Lung (tissue), 12 donors: ENCODE data around the gene CUEDC2. TPM values are rescaled to one million over a fixed set of nuclear protein-coding genes. Genes with fewer than 3 reads are reported as not detected.

ENCODE experiments used
- ATAC-seq: fragments of 200-7000 bp; cut with Tn5 transposase; one replicate; pipeline ENCODE4 v1.9.1; 2020; ENCODE audit warnings: moderate number of reproducible peaks; ENCODE audit not compliant: insufficient read depth, low FRiP score
- DNase-seq, 3 donors: peaks; one replicate each; pipeline ENCODE4 v3.0.0-alpha.2; 2013 to 2017
- H3K27ac ChIP-seq, 2 donors: one replicate each; pipeline ENCODE4 v1.5.1; 2013; ENCODE audit warnings: mild to moderate bottlenecking in 2 of 2, moderate library complexity in 2 of 2, control low read depth in 1 of 2, inconsistent platforms in 1 of 2, low read depth in 1 of 2, low read length in 1 of 2
- H3K27me3 ChIP-seq, 3 donors: one replicate each; pipeline ENCODE4 v1.5.1; 2013; ENCODE audit warnings: low read length in 2 of 3; ENCODE audit not compliant: control insufficient read depth in 3 of 3, insufficient read depth in 3 of 3
- H3K36me3 ChIP-seq, 4 donors: one replicate each; pipeline ENCODE4 v1.5.1; 2013; ENCODE audit warnings: low read length in 4 of 4, mild to moderate bottlenecking in 1 of 4, moderate library complexity in 1 of 4; ENCODE audit not compliant: control insufficient read depth in 4 of 4, insufficient read depth in 4 of 4
- H3K4me1 ChIP-seq, 5 donors: one replicate each; pipeline ENCODE4 v1.5.1; 2013; ENCODE audit warnings: low read length in 5 of 5, mild to moderate bottlenecking in 2 of 5, moderate library complexity in 1 of 5; ENCODE audit not compliant: control insufficient read depth in 5 of 5, insufficient read depth in 5 of 5
- H3K4me3 ChIP-seq: one replicate; pipeline ENCODE4 v1.5.1; 2013; ENCODE audit warnings: mild to moderate bottlenecking, control low read depth, moderate library complexity
- H3K9ac ChIP-seq, 2 donors: one replicate each; pipeline ENCODE4 v1.5.1; 2013; ENCODE audit warnings: low read length in 2 of 2, control low read depth in 1 of 2; ENCODE audit not compliant: insufficient read depth in 1 of 2
- H3K9me3 ChIP-seq, 4 donors: one replicate each; pipeline ENCODE4 v1.5.1; 2013; ENCODE audit warnings: low read length in 3 of 4, mild to moderate bottlenecking in 1 of 4, moderate library complexity in 1 of 4; ENCODE audit not compliant: control insufficient read depth in 4 of 4, insufficient read depth in 3 of 4
- CTCF ChIP-seq: IDR thresholded peaks from 2 replicates; pipeline ENCODE4 v1.5.1; 2012; ENCODE audit warnings: mild to moderate bottlenecking; ENCODE audit errors: control extremely low read depth, extremely low read depth
- whole genome bisulfite sequencing, 2 donors: extraction: QIAGEN DNeasy Blood & Tissue Kit; methylation state at CpG; one replicate each; pipeline ENCODE4 v1.1.7; 2013; 5-methylcytosine and 5-hydroxymethylcytosine counted together
- polyA plus RNA-seq, 2 donors: library from polyadenylated mRNA; stranded (reverse); fragments of 200-250 nt; gene quantifications; one replicate each; pipeline ENCODE4 v1.2.1, GENCODE V29; 2013
- total RNA-seq, 2 donors: library from RNA; depleted of rRNA in 1 of 2; stranded (reverse); fragments of >200 nt in 1 of 2; gene quantifications; one replicate each; pipeline ENCODE4 v1.2.1, GENCODE V29; 2014 to 2021
- donor health status: control.
- donor health status: control.
- donor health status: Bipolar disorder and iron deficiency.
- donor health status: healthy.
- donor health status: DM: yes; HTN: yes; CAD: no.

The CUEDC2 gene
- total and polyA plus RNA-seq, 4 donors, result 33.4 to 63.8 (median 44.1) TPM

GRCh38 chr10:102411341-102412255, 20.8 kb downstream of the CUEDC2 start:
- 76 to 88% methylated on average over 14 of the region's 14 CpGs for WGBS, 2 donors
- H3K4me3 ChIP-seq, result no peak overlapping the region
- H3K36me3 ChIP-seq, result no peaks in the 10 kb centered on the region
- ATAC-seq, result no peak
- H3K27ac ChIP-seq, result no peak overlapping the region
- no peak for TF ChIP-seq CTCF
- H3K9ac ChIP-seq, result no peak overlapping the region
- H3K9me3 ChIP-seq, result no peaks in the 10 kb centered on the region
- H3K27me3 ChIP-seq, result peaks cover 5 to 41% (median 7%) of the 10 kb centered on the region in 3 donors
- H3K4me1 ChIP-seq, result peaks cover 0 to 31% (median 10%) of the 10 kb centered on the region in 5 donors
- no peak for DNase-seq

GRCh38 chr10:102410429-102411073, 21.8 kb downstream of the CUEDC2 start:
- H3K9me3 ChIP-seq, result no peaks in the 10 kb centered on the region
- no peaks in the 10 kb centered on the region for H3K36me3 ChIP-seq
- DNase-seq (peak; percentile 71 to 80 (median 73)), ATAC-seq (no peak)
- 1 to 3% methylated on average over 41 to 48 of the region's 48 CpGs for whole genome bisulfite sequencing, 2 donors
- no peak overlapping the region for H3K9ac ChIP-seq
- H3K27me3 ChIP-seq, result peaks cover 5 to 41% (median 7%) of the 10 kb centered on the region in 3 donors
- TF ChIP-seq CTCF, result no peak
- H3K4me1 ChIP-seq, result peaks cover 0 to 31% (median 10%) of the 10 kb centered on the region in 5 donors
- H3K27ac ChIP-seq, result no peak overlapping the region
- no peak overlapping the region for H3K4me3 ChIP-seq

- TF ChIP-seq CTCF, result no peak
- peak in 1 of 3 donors; percentile 45 for DNase-seq
- Histone ChIP-seq H3K27me3 (peaks cover 4 to 39% (median 5%) of the 10 kb centered on the region in 3 donors), H3K9me3 (no peaks in the 10 kb centered on the region), H3K4me1 (peaks cover 0 to 31% (median 10%) of the 10 kb centered on the region in 5 donors), H3K36me3 (no peaks in the 10 kb centered on the region), H3K4me3 (no peak overlapping the region), H3K27ac (no peak overlapping the region), H3K9ac (peak overlapping the region in 1 of 2 donors; percentile 2)
- 29 to 38% methylated on average over 24 of the region's 24 CpGs for WGBS, 2 donors
- no peak for ATAC-seq
These were observed 22.6 kb downstream of the CUEDC2 start for GRCh38 chr10:102409604-102410428.
